D341Med (cell line): ENCODE measurements around the gene CYP2E1.
"Not testable (repeated sequence)": the region's sequence is repeated elsewhere in the genome, so short reads cannot be mapped to it uniquely, and the experiment has no call there.

Source experiments
- DNase-seq: peaks from one replicate; pipeline ENCODE4 v3.0.0; 2012; ENCODE audit warnings: low spot score

CYP2E1 gene

GRCh38 chr10:133573460-133573859, 46.3 kb downstream of the CYP2E1 start:
- not testable (repeated sequence) for DNase-seq

GRCh38 chr10:133577037-133577436, 49.9 kb downstream of the CYP2E1 start:
- DNase-seq, result not testable (repeated sequence)
